ENCODE data around the gene MYH16.
"Not testable (repeated sequence)": the region's sequence is repeated elsewhere in the genome, so short reads cannot be mapped to it uniquely, and the experiment has no call there.

The MYH16 gene

DNA sequence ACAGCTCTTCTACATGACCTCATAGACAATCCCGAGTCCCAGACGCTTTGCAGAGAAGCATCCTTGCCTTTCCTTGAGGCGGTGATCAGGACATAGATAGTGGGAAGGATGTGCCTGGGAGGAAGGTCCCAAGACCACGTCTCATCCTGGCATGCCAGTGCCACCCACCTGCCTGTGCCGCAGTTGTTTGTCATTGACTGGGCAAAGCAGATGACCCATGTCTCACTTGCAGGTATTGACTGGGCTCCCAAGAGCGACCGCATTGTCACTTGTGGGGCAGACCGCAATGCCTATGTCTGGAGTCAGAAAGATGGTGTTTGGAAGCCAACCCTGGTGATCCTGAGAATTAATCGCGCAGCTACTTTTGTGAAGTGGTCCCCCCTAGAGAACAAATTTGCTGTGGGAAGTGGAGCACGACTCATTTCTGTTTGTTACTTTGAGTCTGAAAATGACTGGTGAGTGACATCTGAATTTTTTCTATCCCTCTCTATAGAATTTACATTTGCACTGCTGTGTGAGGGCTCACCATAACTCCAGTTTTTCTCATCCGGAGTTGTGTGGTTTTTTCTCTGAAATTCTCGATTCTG is 71.5 kb downstream of the MYH16 start:
- in situ Hi-C loops (cut with MboI; ENCODE audit: low sequenced_read_pairs) = no loop called here

DNA sequence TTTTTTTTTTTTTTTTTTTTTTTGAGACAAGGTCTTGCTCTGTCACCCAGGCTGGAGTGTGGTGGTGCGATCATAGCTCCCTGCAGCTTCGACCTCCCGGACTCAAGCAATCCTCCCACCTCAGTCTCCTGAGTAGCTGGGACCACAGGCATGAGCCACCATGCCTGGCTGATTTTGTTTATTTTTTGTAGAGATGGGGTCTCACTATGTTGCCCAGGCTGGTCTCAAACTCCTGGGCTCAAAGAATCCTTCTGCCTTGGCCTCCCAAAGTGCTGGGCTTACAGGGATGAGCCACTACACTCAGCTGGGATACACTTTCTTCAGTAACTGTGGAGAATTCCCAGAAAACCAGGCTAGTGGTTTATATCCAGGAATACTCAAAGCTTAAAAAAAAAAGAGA is 78.0 kb downstream of the MYH16 start:
- in situ Hi-C loops (cut with MboI; ENCODE audit: low sequenced_read_pairs) = not testable (repeated sequence)

DNA sequence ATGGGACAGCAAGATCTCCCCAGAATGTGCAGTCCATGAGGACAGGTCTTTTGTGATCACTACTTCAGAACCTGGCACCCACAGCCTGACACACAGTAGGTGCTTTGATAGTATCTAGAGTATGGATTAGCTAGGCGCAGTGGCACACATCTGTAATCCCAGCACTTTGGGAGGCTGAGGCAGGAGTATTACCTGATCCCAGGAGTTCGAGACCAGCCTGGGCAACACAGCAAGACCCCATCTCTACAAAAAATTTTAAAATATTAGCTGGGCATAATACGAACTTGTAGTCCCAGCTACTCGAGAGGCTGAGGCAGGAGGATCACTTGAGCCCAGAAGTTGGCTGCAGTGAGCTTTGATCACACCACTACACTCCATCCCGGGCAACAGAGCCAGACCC is 79.6 kb downstream of the MYH16 start:
- in situ Hi-C loops (cut with MboI; ENCODE audit: low sequenced_read_pairs) = no loop called here

DNA sequence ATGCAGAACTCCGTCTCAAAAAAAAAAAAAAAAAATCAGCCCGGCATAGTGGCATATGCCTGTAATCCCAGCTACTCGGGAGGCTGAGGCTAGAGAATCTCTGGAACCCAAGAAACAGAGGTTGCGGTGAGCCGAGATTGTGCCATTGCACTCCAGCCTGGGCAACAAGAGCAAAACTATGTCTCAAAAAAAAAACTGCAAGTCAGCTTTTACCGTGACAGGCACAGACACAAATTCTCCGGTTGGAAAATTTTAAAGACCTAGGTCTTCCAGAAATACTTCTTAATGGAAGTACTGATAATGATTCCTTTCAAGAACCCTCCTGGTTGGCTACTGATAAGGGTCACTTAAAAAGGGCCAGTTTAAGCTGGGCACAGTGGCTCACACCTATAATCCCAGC is 82.5 kb downstream of the MYH16 start:
- in situ Hi-C loops (cut with MboI; ENCODE audit: low sequenced_read_pairs) = no loop called here

DNA sequence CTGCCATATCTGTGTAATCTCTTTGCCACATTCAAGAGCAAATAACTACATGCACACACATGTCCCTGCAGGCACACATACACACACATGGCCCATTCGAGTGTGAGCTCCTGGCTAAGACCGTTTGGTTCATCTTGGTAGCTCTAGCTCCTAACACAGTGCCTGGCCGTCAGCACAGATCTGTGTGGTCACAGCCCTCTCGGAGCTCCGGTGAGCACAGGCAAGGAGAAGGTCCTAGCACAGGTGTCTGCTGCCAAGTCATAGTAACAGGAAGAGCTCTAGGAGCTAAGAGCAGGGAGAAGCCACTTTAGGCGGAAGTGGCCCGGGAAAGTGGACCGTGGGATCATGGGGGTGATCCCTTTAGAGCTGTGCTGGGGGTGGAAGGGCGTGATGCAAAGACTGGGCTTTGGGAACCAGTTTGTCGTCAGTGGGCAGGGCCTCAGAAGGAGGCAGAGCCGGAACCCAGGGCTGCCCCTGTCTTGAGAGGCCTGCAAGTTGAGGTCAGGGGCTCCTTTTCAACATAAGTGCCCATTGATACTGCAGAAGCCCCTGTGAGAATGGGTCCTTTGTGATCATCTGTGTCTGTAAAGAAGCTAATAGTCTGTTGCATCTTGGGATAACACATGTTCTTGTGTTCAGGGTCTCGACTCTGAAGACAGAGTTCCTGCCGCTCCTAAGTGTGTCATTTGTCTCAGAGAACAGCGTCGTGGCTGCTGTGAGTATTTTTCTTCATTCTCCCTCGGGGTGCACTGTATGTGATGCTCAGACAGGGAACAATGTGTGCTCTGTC is 85.3 kb downstream of the MYH16 start:
- in situ Hi-C loops (cut with MboI; ENCODE audit: low sequenced_read_pairs) = no loop called here

DNA sequence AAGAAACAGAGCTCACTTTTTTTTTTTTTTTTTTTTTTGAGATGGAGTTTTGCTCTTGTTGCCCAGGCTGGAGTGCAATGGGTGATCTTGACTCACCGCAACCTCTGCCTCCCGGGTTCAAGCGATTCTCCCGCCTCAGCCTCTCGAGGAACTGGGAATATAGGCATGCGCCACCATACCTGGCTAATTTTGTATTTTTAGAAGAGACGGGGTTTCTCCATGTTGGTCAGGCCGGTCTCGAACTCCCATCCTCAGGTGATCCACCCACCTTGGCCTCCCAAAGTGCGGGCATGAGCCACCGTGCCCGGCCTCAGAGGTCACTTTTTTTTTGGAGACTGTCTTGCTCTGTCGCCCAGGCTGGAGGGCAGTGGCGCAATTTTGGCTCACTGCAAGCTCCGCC is 85.9 kb downstream of the MYH16 start:
- in situ Hi-C loops (cut with MboI; ENCODE audit: low sequenced_read_pairs) = not testable (repeated sequence)

DNA sequence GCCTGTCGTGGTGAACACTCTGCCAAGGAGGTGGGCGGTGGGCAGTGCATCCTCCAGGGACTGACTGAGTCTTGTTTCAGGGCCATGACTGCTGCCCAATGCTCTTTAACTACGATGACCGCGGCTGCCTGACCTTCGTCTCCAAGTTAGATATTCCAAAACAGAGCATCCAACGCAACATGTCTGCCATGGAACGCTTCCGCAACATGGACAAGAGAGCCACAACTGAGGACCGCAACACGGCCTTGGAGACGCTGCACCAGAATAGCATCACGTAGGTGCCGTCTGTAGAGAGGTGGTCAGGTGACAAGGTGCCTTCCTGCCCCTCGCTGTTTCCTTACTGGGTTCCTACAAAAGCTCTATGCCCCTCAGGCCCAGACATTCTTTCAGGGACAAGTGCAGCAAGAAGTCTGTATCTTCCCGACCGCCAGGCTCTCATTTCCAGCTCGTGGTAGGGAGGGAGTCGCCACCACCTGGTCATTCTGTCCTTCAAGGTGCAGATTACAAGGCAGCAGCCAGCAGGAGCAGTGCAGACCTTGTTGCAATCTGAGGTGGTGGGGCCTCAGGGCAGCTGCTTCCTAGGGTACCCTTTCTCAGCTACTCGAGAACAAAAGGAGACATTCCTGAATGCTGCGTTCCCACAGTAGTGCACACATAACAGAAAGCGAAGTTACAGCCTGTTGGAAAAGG is 87.0 kb downstream of the MYH16 start:
- in situ Hi-C loops (cut with MboI; ENCODE audit: low sequenced_read_pairs) = no loop called here

Data from HL-60/S4 treated with retinoic acid at 250 ng/mL for 4 days and 3 days (cell line).